Measurements from ENCODE around the gene RGR.

RGR gene

GRCh38 chr10:84205049-84205852, 39.6 kb upstream of the RGR start:
- Histone ChIP-seq H3K27ac (no peak overlapping the region), H3K27me3 (replicated peaks) (no peaks in the 10 kb centered on the region), H3K4me3 (ENCODE audit: low read depth, low read length) (no peak overlapping the region), H3K36me3 (replicated peaks) (no peaks in the 10 kb centered on the region)
- TF ChIP-seq, protein P1, sequence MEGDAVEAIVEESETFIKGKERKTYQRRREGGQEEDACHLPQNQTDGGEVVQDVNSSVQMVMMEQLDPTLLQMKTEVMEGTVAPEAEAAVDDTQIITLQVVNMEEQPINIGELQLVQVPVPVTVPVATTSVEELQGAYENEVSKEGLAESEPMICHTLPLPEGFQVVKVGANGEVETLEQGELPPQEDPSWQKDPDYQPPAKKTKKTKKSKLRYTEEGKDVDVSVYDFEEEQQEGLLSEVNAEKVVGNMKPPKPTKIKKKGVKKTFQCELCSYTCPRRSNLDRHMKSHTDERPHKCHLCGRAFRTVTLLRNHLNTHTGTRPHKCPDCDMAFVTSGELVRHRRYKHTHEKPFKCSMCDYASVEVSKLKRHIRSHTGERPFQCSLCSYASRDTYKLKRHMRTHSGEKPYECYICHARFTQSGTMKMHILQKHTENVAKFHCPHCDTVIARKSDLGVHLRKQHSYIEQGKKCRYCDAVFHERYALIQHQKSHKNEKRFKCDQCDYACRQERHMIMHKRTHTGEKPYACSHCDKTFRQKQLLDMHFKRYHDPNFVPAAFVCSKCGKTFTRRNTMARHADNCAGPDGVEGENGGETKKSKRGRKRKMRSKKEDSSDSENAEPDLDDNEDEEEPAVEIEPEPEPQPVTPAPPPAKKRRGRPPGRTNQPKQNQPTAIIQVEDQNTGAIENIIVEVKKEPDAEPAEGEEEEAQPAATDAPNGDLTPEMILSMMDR (IDR thresholded peaks at IDR 0.05; ENCODE audit: low read depth, low read length, missing control alignments), result peak; percentile 87
- peak; percentile 59 for DNase-seq
- in situ Hi-C loops (cut with HindIII; ENCODE audit: low pct_ligation_motif_present, low sequenced_read_pairs), result no loop called here

DNA sequence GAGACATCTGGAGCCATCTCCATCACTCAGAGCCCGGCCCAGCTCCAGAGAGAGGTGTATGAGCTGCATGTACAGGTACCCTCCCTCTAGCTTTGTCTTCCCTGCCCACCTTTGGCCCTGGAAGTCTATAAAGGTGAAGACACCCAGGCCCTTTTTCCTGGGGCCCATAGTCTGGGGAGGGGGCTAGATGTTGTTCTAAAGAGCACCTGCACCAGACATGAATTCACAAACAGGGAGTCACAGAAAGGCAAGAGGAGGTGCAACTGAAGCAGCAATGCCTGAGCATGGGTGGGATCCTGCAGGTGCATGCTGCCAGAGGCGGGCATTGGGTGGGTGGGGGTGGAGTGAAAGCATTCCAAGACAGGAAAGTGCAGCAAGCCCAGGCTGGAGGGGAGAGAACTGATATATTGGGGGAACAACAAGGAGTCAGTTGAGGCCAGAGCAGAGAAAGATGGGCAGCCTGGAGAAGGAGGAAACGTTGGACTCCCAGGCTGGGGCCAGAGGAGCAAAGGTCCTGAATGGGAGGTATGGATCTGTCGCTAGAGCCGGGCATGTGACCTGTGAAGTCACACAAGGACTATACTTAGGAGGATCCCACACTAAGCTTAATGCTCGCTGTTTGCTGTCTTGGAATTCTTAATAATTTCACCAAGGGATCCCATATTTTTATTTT, 38.9 kb upstream of the RGR start:
- H3K27me3 ChIP-seq (replicated peaks), result no peaks in the 10 kb centered on the region
- TF ChIP-seq, protein P1 (IDR thresholded peaks at IDR 0.05; ENCODE audit: low read depth, low read length, missing control alignments), result no peak
- no peak for DNase-seq
- H3K27ac ChIP-seq, result no peak overlapping the region
- in situ Hi-C loops (cut with HindIII; ENCODE audit: low pct_ligation_motif_present, low sequenced_read_pairs), result no loop called here
- no peaks in the 10 kb centered on the region for H3K36me3 ChIP-seq (replicated peaks)
- no peak overlapping the region for H3K4me3 ChIP-seq (ENCODE audit: low read depth, low read length)

DNA sequence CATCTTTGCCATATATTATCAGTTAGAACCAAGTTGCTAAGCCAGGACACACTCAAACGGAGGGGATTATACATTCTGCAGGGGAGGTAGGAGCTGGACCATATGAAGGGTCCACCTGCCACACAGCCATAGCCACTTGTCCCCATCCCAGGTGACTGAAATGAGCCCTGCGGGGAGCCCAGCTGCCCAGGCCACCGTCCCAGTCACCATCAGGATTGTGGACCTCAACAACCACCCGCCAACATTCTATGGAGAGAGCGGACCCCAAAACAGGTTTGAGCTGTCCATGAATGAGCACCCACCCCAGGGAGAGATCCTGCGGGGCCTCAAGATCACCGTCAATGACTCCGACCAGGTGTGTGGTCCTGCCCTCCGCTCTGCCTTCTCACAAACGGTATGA, 36.8 kb upstream of the RGR start:
- Histone ChIP-seq H3K4me3 (ENCODE audit: low read depth, low read length) (no peak overlapping the region), H3K36me3 (replicated peaks) (no peaks in the 10 kb centered on the region), H3K27ac (no peak overlapping the region), H3K27me3 (replicated peaks) (no peaks in the 10 kb centered on the region)
- TF ChIP-seq, protein P1 (IDR thresholded peaks at IDR 0.05; ENCODE audit: low read depth, low read length, missing control alignments), result no peak
- in situ Hi-C loops (cut with HindIII; ENCODE audit: low pct_ligation_motif_present, low sequenced_read_pairs), result no loop called here
- DNase-seq, result no peak

GRCh38 chr10:84211566-84211965, 33.3 kb upstream of the RGR start:
- H3K36me3 ChIP-seq (replicated peaks), result no peaks in the 10 kb centered on the region
- H3K27me3 ChIP-seq (replicated peaks), result no peaks in the 10 kb centered on the region
- no peak overlapping the region for H3K27ac ChIP-seq
- in situ Hi-C loops (cut with HindIII; ENCODE audit: low pct_ligation_motif_present, low sequenced_read_pairs), result no loop called here
- TF ChIP-seq, protein P1 (IDR thresholded peaks at IDR 0.05; ENCODE audit: low read depth, low read length, missing control alignments), result no peak
- no peak overlapping the region for H3K4me3 ChIP-seq (ENCODE audit: low read depth, low read length)
- DNase-seq, result no peak

- no peak for DNase-seq
- in situ Hi-C loops (cut with HindIII; ENCODE audit: low pct_ligation_motif_present, low sequenced_read_pairs), result no loop called here
- Histone ChIP-seq H3K27me3 (replicated peaks) (no peaks in the 10 kb centered on the region), H3K4me3 (ENCODE audit: low read depth, low read length) (no peak overlapping the region), H3K27ac (no peak overlapping the region), H3K36me3 (replicated peaks) (no peaks in the 10 kb centered on the region)
- TF ChIP-seq, protein P1 (IDR thresholded peaks at IDR 0.05; ENCODE audit: low read depth, low read length, missing control alignments), result no peak
These were observed 32.8 kb upstream of the RGR start for GRCh38 chr10:84212014-84212413.

All from brain microvascular endothelial cell (primary cell).